PC-9 (cell line): Measurements from ENCODE around the gene NARF. TPM values are rescaled to one million over a fixed set of nuclear protein-coding genes. Genes with fewer than 3 reads are reported as not detected.

Experiments
- BruUV-seq: library from RNA; stranded (reverse); fragments of 400-500 nt; replicated peaks from 2 replicates; lab custom pipeline; 2021; lab: Mats Ljungman, UMichigan
- CTCF ChIA-PET: fragments of 300-600 bp; sonication (Branson Sonifier 250); formaldehyde crosslinking; loops from one replicate; lab custom pipeline; 2022; ENCODE audit warnings: antibody characterized with exemption; lab: Charles Lee
- POLR2A ChIA-PET: fragments of 300-600 bp; sonication (Branson Sonifier 250); formaldehyde crosslinking; loops from one replicate; lab custom pipeline; 2022; ENCODE audit warnings: antibody characterized with exemption; ENCODE audit not compliant: unreplicated experiment; lab: Charles Lee
- DNase-seq, 2 experiments: peaks; one replicate each; pipeline versions ENCODE4 v3.0.0 to v3.0.0-alpha.2; 2015 to 2022; ENCODE audit warnings: mixed read lengths in 1 of 2
- H2AFZ ChIP-seq: fragments of 200-600 bp; sonication (generic); 2 replicates; pipeline ENCODE4 v1.8.1; 2017; ENCODE audit warnings: antibody characterized with exemption
- H3F3A ChIP-seq: fragments of 200-600 bp; sonication (generic); 2 replicates; pipeline ENCODE4 v1.8.1; 2017; ENCODE audit warnings: antibody characterized with exemption, mild to moderate bottlenecking, low read depth; ENCODE audit not compliant: insufficient read depth
- H3K27ac ChIP-seq: fragments of 200-600 bp; sonication (generic); 2 replicates; pipeline ENCODE4 v1.6.1; 2016; ENCODE audit warnings: mixed run types
- H3K27me3 ChIP-seq: fragments of 200-600 bp; sonication (generic); 2 replicates; pipeline ENCODE4 v1.6.1; 2016; ENCODE audit warnings: low read depth, mixed run types; ENCODE audit not compliant: insufficient read depth
- H3K36me3 ChIP-seq: fragments of 200-600 bp; sonication (generic); 2 replicates; pipeline ENCODE4 v1.6.1; 2016; ENCODE audit warnings: low read depth, mixed run types
- H3K4me1 ChIP-seq: fragments of 200-600 bp; sonication (generic); replicated peaks from 2 replicates; pipeline ENCODE4 v1.6.1; 2016; ENCODE audit warnings: mixed run types; ENCODE audit not compliant: insufficient read depth
- H3K4me2 ChIP-seq: fragments of 200-600 bp; sonication (generic); 2 replicates; pipeline ENCODE4 v1.6.1; 2017; ENCODE audit warnings: mixed run types
- H3K4me3 ChIP-seq: fragments of 200-600 bp; sonication (generic); 2 replicates; pipeline ENCODE4 v1.6.1; 2016; ENCODE audit warnings: mixed run types
- H3K79me2 ChIP-seq: fragments of 200-600 bp; sonication (generic); 2 replicates; pipeline ENCODE4 v1.6.1; 2017; ENCODE audit warnings: low read depth, mixed run types
- H3K9me2 ChIP-seq: fragments of 200-600 bp; sonication (generic); 2 replicates; pipeline ENCODE4 v1.8.1; 2017; ENCODE audit warnings: mild to moderate bottlenecking; ENCODE audit not compliant: insufficient read depth
- H3K9me3 ChIP-seq: fragments of 200-600 bp; sonication (generic); 2 replicates; pipeline ENCODE4 v1.8.1; 2016; ENCODE audit warnings: low read depth; ENCODE audit not compliant: insufficient read depth
- H4K20me1 ChIP-seq: fragments of 200-600 bp; sonication (generic); 2 replicates; pipeline ENCODE4 v1.8.1; 2017; ENCODE audit not compliant: insufficient read depth
- CTCF ChIP-seq: fragments of 200-600 bp; sonication (generic); conservative IDR thresholded peaks from 2 replicates; pipeline ENCODE4 v1.6.1; 2017; ENCODE audit warnings: mixed run types, antibody characterized with exemption, mild to moderate bottlenecking, moderate library complexity
- EZH2 ChIP-seq: fragments of 200-600 bp; sonication (generic); IDR thresholded peaks from 2 replicates; pipeline ENCODE4 v1.8.0; 2017; ENCODE audit warnings: antibody characterized with exemption, low read depth
- intact Hi-C: fragments of 100-400 bp; cut with micrococcal nuclease; formaldehyde crosslinking; loops from one replicate; pipeline ENCODE4 v1.10.0; 2022; ENCODE audit not compliant: unreplicated experiment
- total RNA-seq: library from RNA; stranded (reverse); gene quantifications from 2 replicates; pipeline ENCODE4 v1.2.3, GENCODE V29; 2021

The NARF gene
- total RNA-seq, 1 experiment from 2014 or later = 57.2 TPM

- Histone ChIP-seq H3K4me2 (peak overlapping the region; percentile 87), H3K27ac (no peak overlapping the region), H3K9me3 (no peaks in the 10 kb centered on the region), H3K36me3 (no peaks in the 10 kb centered on the region), H2AFZ (peak overlapping the region; percentile 81), H4K20me1 (no peaks in the 10 kb centered on the region), H3K4me3 (peak overlapping the region; percentile 60; the same call in 1 of the 2 replicates), H3F3A (peaks cover 19% of the 10 kb centered on the region), H3K79me2 (no peaks in the 10 kb centered on the region), H3K9me2 (no peaks in the 10 kb centered on the region), H3K4me1 (peaks cover 7% of the 10 kb centered on the region), H3K27me3 (no peaks in the 10 kb centered on the region)
- TF ChIP-seq CTCF = no peak
- TF ChIP-seq EZH2 = no peak
- ChIA-PET POLR2A (no interaction called here), CTCF (interaction anchor here (0.7 kb wide), 1 partner anchor 51 kb away, joined by 7 read pairs; no protein-coding TSS in a partner anchor)
- intact Hi-C loops = loop anchor here (10.0 kb wide), 2 partner anchors 143 to 263 kb away; partner anchors contain the start of gene TEX19
- no TSS peak for BruUV-seq
- peak in 1 of 2 experiments; percentile 32 for DNase-seq
Observed at GRCh38 chr17:82497483-82498405, 39.2 kb downstream of the NARF start.

- ChIA-PET POLR2A (interaction anchor here (0.6 kb wide), 1 partner anchor 16 kb away, joined by 4 read pairs; no protein-coding TSS in a partner anchor), CTCF (interaction anchor here (0.9 kb wide), 1 partner anchor 1744 kb away, joined by 8 read pairs; no protein-coding TSS in a partner anchor)
- Histone ChIP-seq H3F3A (no peaks in the 10 kb centered on the region), H3K4me1 (no peaks in the 10 kb centered on the region), H3K9me3 (no peaks in the 10 kb centered on the region), H3K79me2 (no peaks in the 10 kb centered on the region), H3K4me2 (no peak overlapping the region), H4K20me1 (no peaks in the 10 kb centered on the region), H3K27me3 (no peaks in the 10 kb centered on the region), H3K36me3 (no peaks in the 10 kb centered on the region), H3K9me2 (no peaks in the 10 kb centered on the region), H2AFZ (no peak overlapping the region), H3K27ac (no peak overlapping the region), H3K4me3 (no peak overlapping the region)
- no peak for TF ChIP-seq EZH2
- no peak for TF ChIP-seq CTCF
- no peak for DNase-seq
- intact Hi-C loops = no loop called here
- no TSS peak for BruUV-seq
Observed at GRCh38 chr17:82502207-82502606, 43.7 kb downstream of the NARF start.

GRCh38 chr17:82503094-82503727, 44.7 kb downstream of the NARF start:
- Histone ChIP-seq H3K79me2 (no peaks in the 10 kb centered on the region), H3K36me3 (no peaks in the 10 kb centered on the region), H3K9me3 (no peaks in the 10 kb centered on the region), H4K20me1 (no peaks in the 10 kb centered on the region), H3K27ac (no peak overlapping the region), H3K4me2 (no peak overlapping the region), H3K4me3 (no peak overlapping the region), H3F3A (no peaks in the 10 kb centered on the region), H3K4me1 (no peaks in the 10 kb centered on the region), H2AFZ (no peak overlapping the region), H3K27me3 (no peaks in the 10 kb centered on the region), H3K9me2 (no peaks in the 10 kb centered on the region)
- DNase-seq = no peak
- no peak for TF ChIP-seq EZH2
- no peak for TF ChIP-seq CTCF
- ChIA-PET CTCF (no interaction called here), POLR2A (interaction anchor here (0.6 kb wide), 1 partner anchor 28 kb away, joined by 3 read pairs; no protein-coding TSS in a partner anchor)
- intact Hi-C loops = no loop called here
- BruUV-seq = no TSS peak
